Measurements from ENCODE around the gene ANKRD23.

The ANKRD23 gene

DNA sequence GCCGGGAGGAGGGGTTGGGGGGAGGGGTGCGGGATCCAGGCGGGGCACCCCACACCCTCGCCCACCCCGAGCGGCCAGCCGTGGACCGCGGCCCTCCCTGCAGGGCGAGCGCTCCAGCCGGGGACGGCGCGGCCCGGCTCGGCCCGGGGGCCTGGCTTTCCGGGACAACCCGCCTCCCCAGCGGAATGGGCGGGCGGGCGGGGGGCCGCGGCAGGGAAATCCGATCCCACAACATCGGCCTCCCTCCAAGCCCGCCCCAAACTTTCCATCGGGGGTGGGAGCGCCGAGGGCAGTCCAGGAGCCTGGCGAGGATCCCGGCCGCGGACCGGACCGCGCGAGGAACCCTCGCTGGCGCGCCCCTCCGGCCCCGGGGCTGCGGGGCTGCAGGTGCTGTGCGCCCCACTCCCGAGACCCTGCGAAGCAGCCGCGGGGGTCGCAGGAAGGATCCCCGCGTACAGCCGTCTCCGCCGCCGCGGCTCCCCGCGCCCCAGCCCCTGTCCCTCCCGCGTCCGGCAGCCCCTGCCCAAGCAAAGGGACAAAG, 25.5 kb upstream of the ANKRD23 start:
- Histone ChIP-seq H3K27ac (ENCODE audit: insufficient read depth, low read depth, low read length, poor library complexity, severe bottlenecking) (peak overlapping the region; percentile 96), H3K9me3 (ENCODE audit: control insufficient read depth, low read length) (no peaks in the 10 kb centered on the region), H3K4me1 (ENCODE audit: control insufficient read depth, insufficient read depth, low read length) (peaks cover 20% of the 10 kb centered on the region), H3K27me3 (ENCODE audit: control insufficient read depth, insufficient read depth, low read length, poor library complexity, severe bottlenecking) (no peaks in the 10 kb centered on the region), H3K4me3 (ENCODE audit: insufficient read depth, low read depth, low read length) (peak overlapping the region; percentile 80), H3K36me3 (ENCODE audit: control insufficient read depth, insufficient read depth, low read length) (peaks cover 31% of the 10 kb centered on the region)
- WGBS, 2 experiments = 0% methylated on average over 64 of the region's 64 CpGs

DNA sequence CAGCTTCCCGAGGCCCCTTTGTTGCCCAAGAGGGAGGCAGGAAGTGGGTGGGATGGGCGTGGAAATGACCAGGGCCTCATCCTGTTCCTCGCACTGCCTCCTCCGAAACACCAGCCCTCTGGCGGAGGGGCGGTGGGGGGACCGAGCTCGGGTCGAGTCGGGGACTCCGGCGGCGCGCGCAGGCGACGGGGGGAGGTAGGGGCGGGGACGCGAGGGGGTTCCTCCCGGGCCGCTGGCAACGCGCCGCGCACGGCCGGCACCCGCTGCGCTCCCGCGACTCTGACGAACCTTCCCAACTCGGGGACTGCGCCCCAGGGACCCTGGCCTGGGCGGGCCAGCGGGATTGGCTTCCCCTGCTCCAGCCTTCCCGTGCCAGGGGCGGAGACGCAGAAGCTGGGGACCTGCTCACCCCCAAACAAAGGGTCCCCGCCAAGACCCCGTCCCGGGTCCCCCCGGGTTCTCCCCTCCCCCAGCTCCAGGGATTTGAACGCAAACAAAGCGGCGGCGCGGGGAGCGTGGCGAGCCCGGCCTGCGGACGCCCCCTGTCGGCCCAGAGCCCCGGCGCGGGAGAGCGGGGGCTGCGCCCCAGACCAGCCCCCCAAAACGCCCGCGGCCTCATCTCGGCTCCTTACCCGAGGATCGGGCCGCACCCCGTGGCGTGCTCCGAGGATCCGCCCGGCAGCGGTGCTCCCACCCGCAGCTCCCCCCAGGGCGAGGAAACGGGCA, 24.9 kb upstream of the ANKRD23 start:
- peak overlapping the region; percentile 96 for H3K27ac ChIP-seq (ENCODE audit: insufficient read depth, low read depth, low read length, poor library complexity, severe bottlenecking)
- peaks cover 37% of the 10 kb centered on the region for H3K36me3 ChIP-seq (ENCODE audit: control insufficient read depth, insufficient read depth, low read length)
- H3K4me3 ChIP-seq (ENCODE audit: insufficient read depth, low read depth, low read length) = peak overlapping the region; percentile 80
- H3K4me1 ChIP-seq (ENCODE audit: control insufficient read depth, insufficient read depth, low read length) = peaks cover 20% of the 10 kb centered on the region
- no peaks in the 10 kb centered on the region for H3K27me3 ChIP-seq (ENCODE audit: control insufficient read depth, insufficient read depth, low read length, poor library complexity, severe bottlenecking)
- no peaks in the 10 kb centered on the region for H3K9me3 ChIP-seq (ENCODE audit: control insufficient read depth, low read length)
- 0% methylated on average over 76 of the region's 76 CpGs for WGBS, 2 experiments

DNA sequence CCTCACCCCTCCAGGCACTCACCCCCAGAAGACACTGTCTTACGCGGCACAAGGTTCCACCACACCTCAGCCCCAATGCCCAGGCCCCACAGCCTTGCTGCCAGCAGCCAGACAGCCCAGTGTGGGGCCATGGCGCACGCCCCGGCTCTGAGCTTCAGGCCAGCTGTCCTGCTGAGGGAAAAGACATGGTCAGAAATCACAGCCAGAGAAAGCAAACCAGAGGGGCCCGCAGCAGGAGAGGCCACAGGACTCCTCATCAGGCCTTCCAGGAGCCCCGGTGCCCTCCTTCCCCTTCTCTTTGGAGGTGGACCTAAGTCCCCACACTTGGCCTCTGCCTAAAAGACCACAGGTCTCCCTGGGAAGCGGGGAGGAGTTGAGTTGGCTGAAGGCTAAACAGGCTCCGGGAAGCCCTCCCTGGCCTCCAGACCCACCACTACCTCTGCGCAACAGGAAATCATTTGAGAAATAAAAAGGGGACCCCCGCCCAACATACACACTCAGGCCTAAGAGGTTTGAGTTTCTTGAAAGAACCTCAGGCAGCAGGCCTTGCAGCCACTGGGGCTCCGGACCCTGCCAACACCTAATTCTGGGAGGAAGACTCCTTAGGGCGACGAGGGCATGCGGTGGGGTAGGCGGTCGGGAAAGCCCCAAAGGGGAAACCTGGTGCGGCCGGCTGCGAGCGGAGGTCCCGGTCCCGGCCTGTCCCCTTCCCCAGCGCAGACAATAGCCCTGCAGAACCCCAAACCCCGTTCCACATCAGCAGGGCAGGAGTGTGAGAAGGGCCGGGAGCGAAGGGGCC, 24.1 kb upstream of the ANKRD23 start:
- WGBS, 2 experiments = 12 to 15% methylated on average over 27 of the region's 27 CpGs
- H3K27me3 ChIP-seq (ENCODE audit: control insufficient read depth, insufficient read depth, low read length, poor library complexity, severe bottlenecking) = no peaks in the 10 kb centered on the region
- H3K4me1 ChIP-seq (ENCODE audit: control insufficient read depth, insufficient read depth, low read length) = peaks cover 20% of the 10 kb centered on the region
- peak overlapping the region; percentile 80 for H3K4me3 ChIP-seq (ENCODE audit: insufficient read depth, low read depth, low read length)
- no peaks in the 10 kb centered on the region for H3K9me3 ChIP-seq (ENCODE audit: control insufficient read depth, low read length)
- peaks cover 45% of the 10 kb centered on the region for H3K36me3 ChIP-seq (ENCODE audit: control insufficient read depth, insufficient read depth, low read length)
- H3K27ac ChIP-seq (ENCODE audit: insufficient read depth, low read depth, low read length, poor library complexity, severe bottlenecking) = peak overlapping the region; percentile 96

DNA sequence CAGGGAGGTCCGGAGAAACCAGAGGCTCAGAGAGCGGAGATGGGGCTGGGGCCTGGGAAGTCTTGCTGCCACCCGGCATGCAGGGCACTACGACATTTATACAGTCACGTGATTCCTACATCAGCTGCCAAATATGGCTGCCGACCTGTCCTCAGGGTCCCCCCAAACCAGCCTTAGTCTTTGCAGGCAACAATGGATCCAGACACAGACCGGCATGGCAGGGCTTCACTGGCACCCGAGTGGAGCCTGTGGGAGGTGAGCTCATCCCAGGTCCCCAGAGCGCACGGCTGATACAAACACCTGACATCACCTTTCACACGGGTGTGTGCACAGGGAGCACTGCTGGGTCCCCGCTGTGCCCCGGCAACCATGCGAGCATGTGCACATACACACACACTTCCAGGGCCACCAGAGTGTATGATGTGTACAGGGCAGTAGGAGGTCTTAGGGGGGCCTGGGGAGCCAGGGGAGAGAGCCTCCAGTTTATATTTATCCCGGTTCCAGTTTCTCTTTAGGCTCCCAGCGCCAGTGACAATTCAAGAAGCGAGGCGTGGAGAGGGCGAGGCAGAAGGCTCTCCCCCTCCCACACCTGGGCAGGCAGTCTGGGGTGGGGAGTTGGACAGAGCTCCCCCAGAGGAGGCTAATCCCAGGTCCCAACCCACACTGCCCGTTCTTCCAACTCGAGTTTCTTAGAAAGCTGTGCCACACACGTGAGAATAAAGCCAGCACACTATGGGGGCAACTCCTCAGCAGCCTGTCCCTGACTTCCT, 23.4 kb upstream of the ANKRD23 start:
- Histone ChIP-seq H3K4me1 (ENCODE audit: control insufficient read depth, insufficient read depth, low read length) (peaks cover 20% of the 10 kb centered on the region), H3K36me3 (ENCODE audit: control insufficient read depth, insufficient read depth, low read length) (peaks cover 46% of the 10 kb centered on the region), H3K27ac (ENCODE audit: insufficient read depth, low read depth, low read length, poor library complexity, severe bottlenecking) (no peak overlapping the region)

DNA sequence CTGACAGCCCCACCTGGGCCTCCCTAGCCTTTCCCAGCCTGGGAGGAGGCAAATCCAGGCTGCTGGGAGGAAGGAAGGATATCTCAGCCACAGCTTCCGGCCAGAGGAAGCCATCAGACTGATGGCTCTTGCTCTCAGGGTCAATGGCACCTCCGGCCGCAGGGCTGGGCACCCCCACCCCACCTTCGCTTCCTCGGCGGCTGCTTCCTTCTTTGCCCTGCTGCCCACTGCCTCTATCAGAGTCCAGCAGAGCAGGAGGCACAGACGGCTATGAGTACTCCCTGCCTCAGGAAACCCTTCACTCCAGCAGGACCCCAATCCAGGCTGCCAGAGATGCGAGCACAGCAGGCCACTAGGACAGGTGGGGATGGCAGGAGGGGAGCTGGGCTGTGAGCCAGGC, 22.8 kb upstream of the ANKRD23 start:
- Histone ChIP-seq H3K9me3 (ENCODE audit: control insufficient read depth, low read length) (no peaks in the 10 kb centered on the region), H3K27ac (ENCODE audit: insufficient read depth, low read depth, low read length, poor library complexity, severe bottlenecking) (no peak overlapping the region), H3K4me1 (ENCODE audit: control insufficient read depth, insufficient read depth, low read length) (peaks cover 20% of the 10 kb centered on the region), H3K4me3 (ENCODE audit: insufficient read depth, low read depth, low read length) (no peak overlapping the region), H3K27me3 (ENCODE audit: control insufficient read depth, insufficient read depth, low read length, poor library complexity, severe bottlenecking) (no peaks in the 10 kb centered on the region), H3K36me3 (ENCODE audit: control insufficient read depth, insufficient read depth, low read length) (peaks cover 51% of the 10 kb centered on the region)
- WGBS, 2 experiments = 89 to 94% methylated on average over 8 of the region's 8 CpGs

More for the DNA sequence above, 23.4 kb upstream of the ANKRD23 start:
- Histone ChIP-seq H3K9me3 (ENCODE audit: control insufficient read depth, low read length) (no peaks in the 10 kb centered on the region), H3K27me3 (ENCODE audit: control insufficient read depth, insufficient read depth, low read length, poor library complexity, severe bottlenecking) (no peaks in the 10 kb centered on the region), H3K4me3 (ENCODE audit: insufficient read depth, low read depth, low read length) (peak overlapping the region; percentile 80)
- 86 to 87% methylated on average over 22 of the region's 22 CpGs for WGBS, 2 experiments

DNA sequence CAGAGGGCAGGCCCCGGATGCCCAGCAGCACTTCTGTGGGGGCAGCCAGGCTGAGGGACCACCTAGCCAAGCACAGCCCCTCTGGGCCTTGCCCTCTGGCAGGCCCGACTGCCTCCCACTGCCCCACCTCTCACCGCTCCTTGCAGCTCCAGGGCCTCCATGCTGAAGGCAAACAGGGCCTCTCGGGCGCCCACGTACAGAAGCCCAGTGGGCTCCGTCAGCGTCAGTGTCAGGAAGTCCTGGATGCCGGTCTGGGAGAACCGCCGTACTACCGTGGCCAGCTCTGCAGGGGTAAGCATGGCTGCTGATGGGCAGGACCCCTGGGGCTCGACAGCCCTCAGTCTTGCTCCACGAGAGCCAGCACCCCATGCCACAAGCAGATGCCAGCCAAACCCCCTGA, 22.3 kb upstream of the ANKRD23 start:
- Histone ChIP-seq H3K36me3 (ENCODE audit: control insufficient read depth, insufficient read depth, low read length) (peaks cover 54% of the 10 kb centered on the region), H3K4me3 (ENCODE audit: insufficient read depth, low read depth, low read length) (no peak overlapping the region), H3K9me3 (ENCODE audit: control insufficient read depth, low read length) (no peaks in the 10 kb centered on the region), H3K27me3 (ENCODE audit: control insufficient read depth, insufficient read depth, low read length, poor library complexity, severe bottlenecking) (no peaks in the 10 kb centered on the region), H3K27ac (ENCODE audit: insufficient read depth, low read depth, low read length, poor library complexity, severe bottlenecking) (no peak overlapping the region), H3K4me1 (ENCODE audit: control insufficient read depth, insufficient read depth, low read length) (peaks cover 20% of the 10 kb centered on the region)
- WGBS, 2 experiments = 95 to 96% methylated on average over 14 of the region's 14 CpGs

DNA sequence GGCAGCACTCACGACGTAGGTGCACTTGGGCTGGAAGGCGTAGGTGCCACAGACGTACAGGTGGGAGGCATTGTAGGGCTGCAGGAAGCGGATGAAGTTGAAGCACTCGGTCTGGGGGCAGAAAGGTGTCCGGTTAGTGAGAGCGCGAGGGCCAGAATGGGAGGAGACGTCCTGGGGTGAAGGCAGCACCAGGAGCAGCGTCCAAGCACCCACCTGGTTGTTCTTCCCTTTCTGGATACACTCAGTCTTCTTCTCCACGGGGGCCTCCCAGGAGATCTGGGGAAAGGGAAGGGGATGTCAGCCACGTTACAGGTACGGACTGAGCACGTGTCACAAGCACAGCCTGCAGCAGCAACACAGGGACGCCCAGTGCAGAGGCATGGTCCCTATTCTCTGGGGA, 21.8 kb upstream of the ANKRD23 start:
- Histone ChIP-seq H3K4me1 (ENCODE audit: control insufficient read depth, insufficient read depth, low read length) (peaks cover 15% of the 10 kb centered on the region), H3K36me3 (ENCODE audit: control insufficient read depth, insufficient read depth, low read length) (peaks cover 59% of the 10 kb centered on the region), H3K27ac (ENCODE audit: insufficient read depth, low read depth, low read length, poor library complexity, severe bottlenecking) (no peak overlapping the region), H3K27me3 (ENCODE audit: control insufficient read depth, insufficient read depth, low read length, poor library complexity, severe bottlenecking) (no peaks in the 10 kb centered on the region), H3K4me3 (ENCODE audit: insufficient read depth, low read depth, low read length) (no peak overlapping the region), H3K9me3 (ENCODE audit: control insufficient read depth, low read length) (no peaks in the 10 kb centered on the region)
- 95 to 96% methylated on average over 16 of the region's 16 CpGs for WGBS, 2 experiments

DNA sequence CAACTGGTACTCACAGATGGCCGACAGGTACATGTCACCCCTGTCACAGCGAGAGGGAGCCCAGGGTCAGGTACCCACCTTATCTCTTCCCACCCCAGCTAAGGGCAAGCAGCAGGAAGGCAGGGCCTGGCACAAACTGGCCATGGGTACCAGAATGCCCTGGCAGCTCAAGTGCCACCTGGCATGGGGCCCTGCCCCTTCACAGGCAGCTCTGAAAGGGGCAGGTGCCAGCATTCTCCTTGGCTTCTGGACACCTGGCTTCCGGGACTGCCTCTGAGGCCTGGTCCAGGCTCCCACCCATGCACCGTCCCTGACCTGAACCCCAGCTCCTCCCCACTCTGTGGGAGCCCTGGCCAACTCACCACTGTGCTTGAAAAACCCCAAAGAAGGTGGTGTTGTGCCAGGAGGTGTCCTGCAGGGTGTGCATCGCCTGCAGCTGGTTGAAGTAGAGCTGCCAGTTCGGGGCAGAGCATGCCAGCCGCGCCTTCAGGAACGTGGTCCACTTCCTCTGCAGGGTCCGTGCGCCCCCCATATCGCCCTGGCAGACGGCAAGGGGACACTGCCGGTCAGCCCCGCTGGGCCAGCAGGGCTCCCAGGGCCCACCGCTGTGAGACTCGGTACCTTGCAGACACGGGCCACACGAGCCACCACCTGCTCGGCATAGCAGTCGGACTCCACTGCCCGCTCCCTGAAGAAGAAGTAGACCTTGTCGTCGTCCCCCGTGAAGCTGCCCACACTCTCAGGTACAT, 20.7 kb upstream of the ANKRD23 start:
- Histone ChIP-seq H3K9me3 (ENCODE audit: control insufficient read depth, low read length) (no peaks in the 10 kb centered on the region), H3K27me3 (ENCODE audit: control insufficient read depth, insufficient read depth, low read length, poor library complexity, severe bottlenecking) (no peaks in the 10 kb centered on the region), H3K4me3 (ENCODE audit: insufficient read depth, low read depth, low read length) (no peak overlapping the region), H3K4me1 (ENCODE audit: control insufficient read depth, insufficient read depth, low read length) (peaks cover 15% of the 10 kb centered on the region), H3K27ac (ENCODE audit: insufficient read depth, low read depth, low read length, poor library complexity, severe bottlenecking) (no peak overlapping the region), H3K36me3 (ENCODE audit: control insufficient read depth, insufficient read depth, low read length) (peaks cover 61% of the 10 kb centered on the region)
- WGBS, 2 experiments = 95% methylated on average over 25 of the region's 25 CpGs

DNA sequence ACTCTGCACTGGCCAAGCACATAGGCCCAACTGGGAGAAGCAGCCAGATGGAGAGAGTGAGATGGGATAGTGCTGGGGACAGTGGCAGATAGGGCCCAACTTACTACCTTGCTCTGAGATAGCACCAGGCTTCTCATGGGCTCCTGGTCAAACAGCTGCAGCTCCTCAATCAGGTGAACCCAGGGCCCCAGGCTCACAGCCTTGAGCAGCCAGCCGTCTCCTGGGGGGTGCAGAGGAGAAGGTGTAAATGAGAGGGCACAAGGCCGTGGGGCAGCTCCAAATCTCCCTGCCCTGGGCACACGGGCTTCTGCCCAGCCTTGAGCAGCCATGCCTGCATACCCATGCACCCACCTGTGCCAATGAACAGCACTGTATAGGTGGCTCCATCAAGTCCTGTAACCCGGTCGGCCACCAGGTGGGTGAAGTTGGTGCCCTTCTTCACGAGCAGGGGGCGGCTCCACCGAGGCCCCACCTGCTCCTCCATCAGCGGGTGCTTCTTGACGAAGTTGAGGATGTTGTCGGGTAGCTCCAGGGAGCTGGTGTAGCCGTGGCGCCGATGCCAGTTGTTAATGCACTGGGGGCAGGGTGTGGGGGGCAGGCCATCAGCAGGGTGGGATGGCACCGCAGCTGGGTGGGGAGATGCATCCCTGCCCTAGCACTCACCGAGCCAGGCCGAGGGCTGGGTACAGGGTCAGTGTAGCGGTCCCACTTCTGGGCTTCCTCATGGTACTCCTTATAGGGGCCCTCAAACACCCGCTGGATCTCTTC, 19.9 kb upstream of the ANKRD23 start:
- Histone ChIP-seq H3K27ac (ENCODE audit: insufficient read depth, low read depth, low read length, poor library complexity, severe bottlenecking) (no peak overlapping the region), H3K9me3 (ENCODE audit: control insufficient read depth, low read length) (no peaks in the 10 kb centered on the region), H3K4me3 (ENCODE audit: insufficient read depth, low read depth, low read length) (no peak overlapping the region), H3K4me1 (ENCODE audit: control insufficient read depth, insufficient read depth, low read length) (peaks cover 18% of the 10 kb centered on the region), H3K27me3 (ENCODE audit: control insufficient read depth, insufficient read depth, low read length, poor library complexity, severe bottlenecking) (no peaks in the 10 kb centered on the region), H3K36me3 (ENCODE audit: control insufficient read depth, insufficient read depth, low read length) (peaks cover 61% of the 10 kb centered on the region)
- WGBS, 2 experiments = 95 to 98% methylated on average over 19 of the region's 19 CpGs
